Hematopoietic multipotent progenitor cell (in vitro differentiated cells): Measurements from ENCODE around the gene RPL39L. TPM values are rescaled to one million over a fixed set of nuclear protein-coding genes. Genes with fewer than 3 reads are reported as not detected.

Experiments
- DNase-seq, 3 donors: peaks; one replicate each; pipeline ENCODE4 v3.0.0-alpha.2; 2011 to 2015; ENCODE audit warnings: low read depth in 2 of 3, low spot score in 2 of 3
- total RNA-seq: library from RNA; depleted of rRNA; stranded (reverse); fragments of >200 nt; gene quantifications from one replicate; pipeline ENCODE4 v1.2.3, GENCODE V29; 2012

Gene RPL39L
- total RNA-seq, 1 donor, result 4.8 TPM

DNA sequence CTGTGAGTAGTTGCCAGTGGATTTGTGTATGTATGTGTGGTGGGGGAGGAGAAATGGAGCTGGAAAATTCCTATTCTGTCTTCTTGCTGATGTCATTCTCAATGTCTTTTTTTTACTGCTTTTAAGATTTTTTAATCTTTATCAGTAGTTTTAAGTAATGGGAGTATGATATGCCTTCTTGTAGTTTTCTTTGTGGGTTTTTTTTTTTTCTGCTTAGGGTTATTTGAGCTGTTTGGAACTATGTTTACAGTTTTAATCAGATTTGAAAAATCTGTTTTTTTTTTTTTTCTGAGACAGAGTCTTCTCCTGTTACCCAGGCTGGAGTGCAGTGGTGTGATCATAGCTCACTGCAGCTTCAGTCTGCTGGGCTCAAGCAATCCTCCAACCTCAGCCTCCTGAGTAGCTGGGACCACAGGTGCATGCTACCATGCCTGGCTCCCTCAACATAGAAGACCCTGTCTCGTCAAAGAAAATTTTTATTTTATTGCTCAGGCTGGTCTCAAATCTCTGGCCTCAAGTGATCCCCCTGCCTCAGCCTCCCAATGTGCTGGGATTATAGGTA, 37.1 kb downstream of the RPL39L start:
- DNase-seq, result no peak

DNA sequence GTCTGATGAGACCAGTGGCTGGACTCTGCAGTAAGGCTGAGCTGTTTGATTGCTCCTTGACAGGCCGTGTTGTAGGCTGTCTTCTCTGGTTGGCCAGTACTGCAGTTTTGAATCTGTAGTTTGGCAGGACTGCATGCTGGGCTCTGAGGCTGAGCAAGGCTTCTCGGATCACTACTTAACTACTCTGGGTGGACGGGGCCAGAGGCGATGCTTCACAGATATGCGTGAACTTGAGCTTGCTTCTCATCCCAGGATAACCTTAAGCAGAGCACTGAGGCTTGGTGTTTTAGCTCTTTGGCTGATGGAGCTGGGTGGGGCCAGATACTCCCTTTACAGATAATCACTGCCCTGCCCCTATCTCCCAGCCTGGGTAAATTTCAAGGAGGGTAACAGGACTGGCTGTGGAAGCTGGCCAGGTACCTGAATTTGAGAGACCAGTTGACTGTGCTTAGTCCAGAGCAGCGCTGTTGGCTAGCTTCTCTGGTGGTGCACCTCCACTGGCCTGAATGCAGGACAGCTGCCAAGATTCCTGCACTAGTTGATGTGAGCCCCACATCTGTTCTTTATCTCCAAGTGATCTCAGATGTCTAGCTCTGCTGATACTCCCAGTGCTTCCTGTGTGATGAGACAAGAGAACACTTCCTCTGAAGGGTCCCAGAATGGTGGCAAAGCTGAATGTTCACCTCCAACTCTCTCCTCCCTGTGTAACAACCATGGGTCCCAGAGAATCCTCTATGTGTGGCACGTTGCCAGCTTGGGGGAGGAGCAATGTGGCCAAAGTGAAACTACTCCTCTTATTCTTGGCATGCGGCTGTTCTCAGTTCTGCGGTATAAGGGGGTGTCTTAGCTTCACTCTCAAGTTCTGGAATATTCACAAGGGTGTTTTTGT, 37.9 kb downstream of the RPL39L start:
- peak; percentile 14 to 90 (median 65) for DNase-seq

DNA sequence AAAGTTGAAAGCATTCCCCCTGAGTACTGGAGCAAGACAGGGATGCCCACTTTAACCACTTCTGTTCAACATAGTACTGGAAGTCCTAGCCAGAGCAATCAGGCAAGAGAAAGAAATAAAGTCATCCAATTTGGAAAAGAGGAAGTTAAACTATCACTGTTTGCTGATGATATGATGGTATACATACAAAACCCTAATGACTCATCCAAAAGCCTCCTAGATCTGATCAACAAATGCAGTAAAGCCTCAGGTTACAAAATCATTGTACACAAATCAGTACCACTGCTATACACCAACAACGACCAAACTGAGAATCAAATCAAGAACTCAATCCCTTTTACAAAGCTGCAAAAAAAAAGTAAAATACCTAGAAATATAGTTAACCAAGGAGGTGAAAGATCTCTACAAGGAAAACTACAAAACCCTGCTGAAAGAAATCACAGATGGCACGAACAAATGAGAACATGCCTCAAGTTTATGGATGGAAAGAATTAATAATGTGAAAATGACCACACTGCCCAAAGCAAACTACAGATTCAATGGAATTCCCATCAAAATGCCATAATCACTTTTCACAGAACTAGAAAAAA, 40.3 kb downstream of the RPL39L start:
- DNase-seq, result no peak

- DNase-seq, result no peak
Measured at GRCh38 chr3:187093320-187093719, 46.0 kb downstream of the RPL39L start.

- DNase-seq, result no peak
Measured at GRCh38 chr3:187088701-187089100, 50.6 kb downstream of the RPL39L start.

GRCh38 chr3:187086831-187087230, 52.5 kb downstream of the RPL39L start:
- DNase-seq, result no peak

GRCh38 chr3:187085933-187086332, 53.4 kb downstream of the RPL39L start:
- DNase-seq, result no peak

GRCh38 chr3:187085021-187085666, 54.2 kb downstream of the RPL39L start:
- DNase-seq, result no peak

DNA sequence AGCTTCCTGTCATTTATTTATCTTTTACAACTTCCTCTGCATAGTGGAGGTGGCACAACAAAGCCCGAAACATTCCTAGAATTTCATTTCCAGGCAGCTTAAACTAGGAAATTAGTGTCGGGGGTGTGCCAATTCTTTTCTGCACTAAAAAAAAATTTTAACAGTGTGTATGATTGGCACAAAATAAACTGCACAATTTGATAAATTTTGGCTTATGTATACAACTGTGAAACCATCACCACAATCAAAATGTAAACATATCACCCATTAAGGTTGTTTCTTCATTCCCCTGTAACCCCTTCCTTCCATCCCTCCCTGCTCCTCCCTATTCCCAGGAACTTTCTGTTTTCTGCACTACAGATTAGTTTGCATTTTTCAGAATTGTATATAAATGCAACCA, 54.7 kb downstream of the RPL39L start:
- DNase-seq, result no peak

DNA sequence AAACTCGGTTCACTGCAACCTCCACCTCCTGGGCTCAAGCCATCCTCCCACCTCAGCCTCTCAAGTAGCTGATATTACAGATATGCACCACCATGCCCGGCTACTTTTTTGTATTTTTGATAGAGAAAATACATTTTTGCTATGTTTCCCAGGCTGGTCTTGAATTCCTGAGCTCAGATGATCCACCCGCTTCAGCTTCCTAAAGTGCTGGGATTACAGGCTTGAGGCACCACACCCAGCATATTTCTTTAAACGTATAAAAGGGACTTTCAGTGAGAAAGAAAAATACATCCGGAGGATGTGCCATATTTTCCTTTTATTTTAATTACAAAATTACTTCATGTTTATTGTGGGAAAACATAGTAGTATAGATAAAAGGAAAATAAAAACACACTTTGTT, 55.2 kb downstream of the RPL39L start:
- DNase-seq, result no peak

- peak in 1 of 3 donors; percentile 34 for DNase-seq
Measured at GRCh38 chr3:187082758-187083375, 56.4 kb downstream of the RPL39L start.

- no peak for DNase-seq
Measured at GRCh38 chr3:187080799-187081450, 58.4 kb downstream of the RPL39L start.

GRCh38 chr3:187079090-187080022, 59.9 kb downstream of the RPL39L start:
- DNase-seq, result no peak

DNA sequence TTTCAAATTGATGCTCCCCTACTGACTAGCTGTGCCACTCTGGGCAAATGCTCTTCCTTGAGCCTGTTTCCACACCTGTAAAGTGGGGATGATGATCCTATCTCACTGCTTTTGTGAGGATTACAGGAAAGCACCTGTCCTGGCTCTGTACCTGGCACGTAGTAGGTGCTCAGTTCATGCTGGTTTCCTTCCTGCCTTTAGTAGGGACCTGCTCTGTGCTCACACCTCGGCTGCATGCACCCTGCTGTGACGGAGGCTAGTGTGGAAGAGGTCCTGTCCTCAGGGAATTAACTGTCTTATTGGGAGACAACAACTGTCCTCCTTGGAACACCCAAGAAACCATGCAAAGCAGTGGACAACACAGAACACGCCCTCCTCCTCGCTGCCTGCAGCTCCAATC, 61.8 kb downstream of the RPL39L start:
- no peak for DNase-seq

- DNase-seq, result no peak
Measured at GRCh38 chr3:187077085-187077484, 62.2 kb downstream of the RPL39L start.

DNA sequence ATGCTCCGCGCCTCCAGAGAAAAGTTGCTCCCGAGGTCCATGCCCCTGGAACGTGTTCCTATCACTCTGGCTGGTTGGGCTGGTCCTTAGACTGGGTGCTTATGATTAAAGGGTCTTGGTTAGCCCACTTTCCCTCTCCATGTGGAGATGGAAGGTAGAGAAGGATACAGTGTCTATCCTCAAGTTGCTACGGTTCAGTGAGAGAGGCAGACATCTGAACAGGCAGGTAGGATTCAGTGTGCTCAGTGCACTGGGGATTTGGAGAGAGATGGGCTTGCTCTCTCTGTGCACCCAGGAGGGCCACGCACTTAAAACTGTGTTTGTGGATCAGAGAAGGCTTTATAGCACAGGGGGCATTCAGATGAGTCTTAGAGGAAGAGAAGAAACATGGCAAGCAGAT, 63.0 kb downstream of the RPL39L start:
- DNase-seq, result no peak

DNA sequence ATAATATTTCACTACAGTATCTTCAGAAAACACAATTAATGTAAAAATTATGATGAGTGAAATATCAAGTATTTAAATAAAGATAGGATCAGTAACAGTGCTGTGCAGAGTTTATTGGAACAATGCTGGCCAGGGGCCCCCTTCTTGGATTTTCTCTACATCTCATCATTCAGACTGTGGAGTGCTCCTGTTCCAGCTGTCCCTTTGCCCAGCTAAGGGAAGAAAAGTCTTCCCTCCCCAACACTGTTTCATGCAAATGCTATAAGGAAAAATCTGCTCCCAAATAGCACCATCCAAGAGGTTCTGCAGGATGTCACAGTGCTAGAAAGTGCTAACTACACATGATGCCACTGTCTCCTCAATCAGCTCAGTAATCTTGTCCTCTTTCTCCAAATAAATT, 64.5 kb downstream of the RPL39L start:
- no peak for DNase-seq

- no peak for DNase-seq
Measured at GRCh38 chr3:187073581-187074098, 65.7 kb downstream of the RPL39L start.

GRCh38 chr3:187072511-187072910, 66.8 kb downstream of the RPL39L start:
- DNase-seq, result peak in 1 of 3 donors; percentile 40
